Right atrium auricular region (tissue), 2 donors: ENCODE measurements around the gene MAJIN. TPM values are rescaled to one million over a fixed set of nuclear protein-coding genes. Genes with fewer than 3 reads are reported as not detected.

Experiments used
- DNase-seq: peaks from one replicate; pipeline ENCODE4 v3.0.0-alpha.2; 2019; ENCODE audit warnings: low spot score
- H3K27ac ChIP-seq, 2 donors: fragments of 200-600 bp; sonication (generic); 1 replicate in 1 of 2; 2 replicates in 1 of 2; pipeline ENCODE4 v1.5.1; 2016 to 2019
- H3K27me3 ChIP-seq, 2 donors: fragments of 200-600 bp; sonication (generic); one replicate each; pipeline versions ENCODE4 v1.5.1 to v1.6.0; 2017 to 2019
- H3K36me3 ChIP-seq: fragments of 200-600 bp; sonication (generic); one replicate; pipeline ENCODE4 v1.5.1; 2016
- H3K4me1 ChIP-seq, 2 donors: fragments of 200-600 bp; sonication (generic); one replicate each; pipeline versions ENCODE4 v1.5.1 to v1.6.0; 2017 to 2019
- H3K4me3 ChIP-seq, 2 donors: fragments of 200-600 bp; sonication (generic); 1 replicate in 1 of 2; 2 replicates in 1 of 2; pipeline ENCODE4 v1.5.1; 2017 to 2019; ENCODE audit warnings: mild to moderate bottlenecking in 1 of 2, moderate library complexity in 1 of 2
- H3K9me3 ChIP-seq, 2 donors: fragments of 200-600 bp; sonication (generic); one replicate each; pipeline ENCODE4 v1.5.1; 2019
- total RNA-seq, 2 donors: library from RNA; depleted of rRNA; stranded (reverse); fragments of >200 nt; gene quantifications; one replicate each; pipeline ENCODE4 v1.1.0, GENCODE V29; 2016
- TF ChIP-seq, protein P1 (sequence below), 2 donors: fragments of 200-600 bp; sonication (generic); IDR thresholded peaks; one replicate each; pipeline ENCODE4 v1.5.1; 2019; ENCODE audit warnings: antibody characterized with exemption in 2 of 2

The MAJIN gene
- total RNA-seq, 2 donors from 2014 or later = not detected

DNA sequence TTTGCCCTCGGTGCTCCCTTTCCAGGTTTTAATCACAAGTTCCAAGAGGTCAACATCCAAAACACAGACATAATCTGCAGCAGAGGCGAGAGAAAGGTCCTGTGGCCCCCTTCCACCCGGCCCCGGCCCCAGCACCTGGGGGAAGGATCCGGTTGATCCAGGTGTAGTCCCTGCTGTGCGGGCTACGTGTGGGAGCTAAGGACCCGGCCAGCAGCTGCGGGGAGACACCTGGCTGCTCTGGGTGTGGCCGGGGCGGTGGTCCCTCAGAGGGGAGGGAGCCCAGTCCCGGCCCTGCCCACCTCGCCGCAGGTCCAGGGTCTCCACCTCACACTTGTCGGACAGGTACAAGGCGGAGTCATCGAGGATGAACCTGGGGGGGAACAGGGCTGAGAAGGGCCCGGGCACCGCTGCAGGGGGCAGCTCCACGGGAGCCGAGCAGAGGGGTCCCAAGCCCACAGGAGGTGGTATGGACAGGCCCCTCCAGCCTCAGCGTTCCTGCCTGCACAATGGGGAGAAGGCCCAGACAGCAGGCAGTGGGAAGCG is 68.5 kb downstream of the MAJIN start:
- no peak for DNase-seq
- TF ChIP-seq, protein P1, sequence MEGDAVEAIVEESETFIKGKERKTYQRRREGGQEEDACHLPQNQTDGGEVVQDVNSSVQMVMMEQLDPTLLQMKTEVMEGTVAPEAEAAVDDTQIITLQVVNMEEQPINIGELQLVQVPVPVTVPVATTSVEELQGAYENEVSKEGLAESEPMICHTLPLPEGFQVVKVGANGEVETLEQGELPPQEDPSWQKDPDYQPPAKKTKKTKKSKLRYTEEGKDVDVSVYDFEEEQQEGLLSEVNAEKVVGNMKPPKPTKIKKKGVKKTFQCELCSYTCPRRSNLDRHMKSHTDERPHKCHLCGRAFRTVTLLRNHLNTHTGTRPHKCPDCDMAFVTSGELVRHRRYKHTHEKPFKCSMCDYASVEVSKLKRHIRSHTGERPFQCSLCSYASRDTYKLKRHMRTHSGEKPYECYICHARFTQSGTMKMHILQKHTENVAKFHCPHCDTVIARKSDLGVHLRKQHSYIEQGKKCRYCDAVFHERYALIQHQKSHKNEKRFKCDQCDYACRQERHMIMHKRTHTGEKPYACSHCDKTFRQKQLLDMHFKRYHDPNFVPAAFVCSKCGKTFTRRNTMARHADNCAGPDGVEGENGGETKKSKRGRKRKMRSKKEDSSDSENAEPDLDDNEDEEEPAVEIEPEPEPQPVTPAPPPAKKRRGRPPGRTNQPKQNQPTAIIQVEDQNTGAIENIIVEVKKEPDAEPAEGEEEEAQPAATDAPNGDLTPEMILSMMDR (IDR thresholded peaks at IDR 0.05) = no peak
- Histone ChIP-seq H3K27ac (no peak overlapping the region), H3K27me3 (no peaks in the 10 kb centered on the region), H3K36me3 (peaks cover 81% of the 10 kb centered on the region), H3K4me1 (no peaks in the 10 kb centered on the region), H3K4me3 (no peak overlapping the region), H3K9me3 (no peaks in the 10 kb centered on the region)

- no peaks in the 10 kb centered on the region for H3K27me3 ChIP-seq
- no peak for DNase-seq
- no peaks in the 10 kb centered on the region for H3K4me1 ChIP-seq
- no peaks in the 10 kb centered on the region for H3K9me3 ChIP-seq
- TF ChIP-seq, protein P1 (IDR thresholded peaks at IDR 0.05) = no peak
- H3K4me3 ChIP-seq = no peak overlapping the region
- H3K36me3 ChIP-seq = peaks cover 81% of the 10 kb centered on the region
- H3K27ac ChIP-seq = no peak overlapping the region
Observed at GRCh38 chr11:64902102-64902900, 69.6 kb downstream of the MAJIN start.

- no peaks in the 10 kb centered on the region for H3K27me3 ChIP-seq
- no peak for DNase-seq
- H3K4me3 ChIP-seq = no peak overlapping the region
- no peaks in the 10 kb centered on the region for H3K9me3 ChIP-seq
- TF ChIP-seq, protein P1 (IDR thresholded peaks at IDR 0.05) = no peak
- H3K36me3 ChIP-seq = peaks cover 68% of the 10 kb centered on the region
- no peak overlapping the region for H3K27ac ChIP-seq
- no peaks in the 10 kb centered on the region for H3K4me1 ChIP-seq
Observed at GRCh38 chr11:64900774-64901173, 71.1 kb downstream of the MAJIN start.

DNA sequence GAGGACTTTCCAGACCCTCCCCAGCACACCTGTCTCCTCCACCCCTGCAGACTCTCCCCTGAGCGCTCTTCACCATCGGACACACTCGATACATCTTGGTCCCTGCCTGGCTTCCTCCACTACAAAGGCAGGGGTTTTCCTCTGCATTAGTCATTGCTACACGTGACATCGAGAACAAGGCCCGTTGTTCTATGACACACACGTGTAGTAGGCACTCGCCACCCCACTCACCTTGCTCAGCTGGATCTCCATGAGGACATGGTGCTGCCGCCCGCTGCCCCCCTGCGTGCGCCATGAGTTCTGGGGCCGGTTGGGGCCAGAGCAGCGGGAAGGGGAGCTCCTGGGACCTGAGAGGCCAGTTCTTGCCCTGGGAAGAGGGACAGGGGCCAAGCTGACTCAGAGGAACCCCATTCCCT is 71.6 kb downstream of the MAJIN start:
- Histone ChIP-seq H3K9me3 (no peaks in the 10 kb centered on the region), H3K27me3 (no peaks in the 10 kb centered on the region), H3K36me3 (peaks cover 63% of the 10 kb centered on the region), H3K4me3 (no peak overlapping the region), H3K27ac (no peak overlapping the region), H3K4me1 (no peaks in the 10 kb centered on the region)
- no peak for DNase-seq
- TF ChIP-seq, protein P1 (IDR thresholded peaks at IDR 0.05) = no peak

- DNase-seq = no peak
- TF ChIP-seq, protein P1 (IDR thresholded peaks at IDR 0.05) = no peak
- no peaks in the 10 kb centered on the region for H3K27me3 ChIP-seq
- H3K4me3 ChIP-seq = no peak overlapping the region
- peaks cover 58% of the 10 kb centered on the region for H3K36me3 ChIP-seq
- no peak overlapping the region for H3K27ac ChIP-seq
- H3K9me3 ChIP-seq = no peaks in the 10 kb centered on the region
- peaks cover 0 to 11% of the 10 kb centered on the region in 2 donors for H3K4me1 ChIP-seq
Observed at GRCh38 chr11:64898541-64898940, 73.4 kb downstream of the MAJIN start.
